Mucosa of descending colon (tissue), 3 donors: ENCODE measurements around the gene ARMS2. TPM values are rescaled to one million over a fixed set of nuclear protein-coding genes. Genes with fewer than 3 reads are reported as not detected.

Experiments used
- ATAC-seq: fragments of 200-7000 bp; cut with Tn5 transposase; one replicate; pipeline ENCODE4 v1.9.1; 2020; ENCODE audit warnings: mild to moderate bottlenecking, moderate library complexity
- DNase-seq, 3 donors: peaks; one replicate each; pipeline ENCODE4 v3.0.0-alpha.2; 2020
- H3K36me3 ChIP-seq: fragments of 200-600 bp; one replicate; pipeline ENCODE4 v1.8.0; 2021; ENCODE audit warnings: low read depth, mild to moderate bottlenecking
- H3K4me1 ChIP-seq: fragments of 200-600 bp; one replicate; pipeline ENCODE4 v1.8.0; 2021; ENCODE audit warnings: low read depth, mild to moderate bottlenecking
- H3K4me3 ChIP-seq: fragments of 200-600 bp; one replicate; pipeline ENCODE4 v1.8.0; 2021; ENCODE audit warnings: mild to moderate bottlenecking
- H3K9me3 ChIP-seq: fragments of 200-600 bp; one replicate; pipeline ENCODE4 v1.8.0; 2021; ENCODE audit warnings: mild to moderate bottlenecking
- intact Hi-C, 2 donors: fragments of 100-400 bp; cut with DNase I in 1 of 2; cut with micrococcal nuclease in 1 of 2; formaldehyde crosslinking; loops; one replicate each; pipeline versions ENCODE4 v1.11.0 to v1.11.1; 2022; cut with DNase I, micrococcal nuclease
- total RNA-seq, 3 donors: library from RNA; stranded (reverse); fragmentation: NEBNext Ultra II Directional in 2 of 3; extraction: Animal tissue kit (Norgen Biotek cat#: 25700) in 2 of 3; gene quantifications; one replicate each; pipeline versions ENCODE4 v1.2.1 to v1.2.4, GENCODE V29; 2021 to 2023
- TF ChIP-seq, protein P1 (sequence below): fragments of 200-600 bp; IDR thresholded peaks from one replicate; pipeline ENCODE4 v1.8.0; 2022; ENCODE audit warnings: antibody characterized with exemption, mild to moderate bottlenecking
- donor health status: DM: no; HTN: no; CAD: no; lungs with moderate emphysema.
- donor health status: DM: no; HTN: no; CAD: no.
- donor health status: DM: no; HTN: yes; CAD: no.

Gene ARMS2
- total RNA-seq, 3 donors from 2014 or later = not detected

DNA sequence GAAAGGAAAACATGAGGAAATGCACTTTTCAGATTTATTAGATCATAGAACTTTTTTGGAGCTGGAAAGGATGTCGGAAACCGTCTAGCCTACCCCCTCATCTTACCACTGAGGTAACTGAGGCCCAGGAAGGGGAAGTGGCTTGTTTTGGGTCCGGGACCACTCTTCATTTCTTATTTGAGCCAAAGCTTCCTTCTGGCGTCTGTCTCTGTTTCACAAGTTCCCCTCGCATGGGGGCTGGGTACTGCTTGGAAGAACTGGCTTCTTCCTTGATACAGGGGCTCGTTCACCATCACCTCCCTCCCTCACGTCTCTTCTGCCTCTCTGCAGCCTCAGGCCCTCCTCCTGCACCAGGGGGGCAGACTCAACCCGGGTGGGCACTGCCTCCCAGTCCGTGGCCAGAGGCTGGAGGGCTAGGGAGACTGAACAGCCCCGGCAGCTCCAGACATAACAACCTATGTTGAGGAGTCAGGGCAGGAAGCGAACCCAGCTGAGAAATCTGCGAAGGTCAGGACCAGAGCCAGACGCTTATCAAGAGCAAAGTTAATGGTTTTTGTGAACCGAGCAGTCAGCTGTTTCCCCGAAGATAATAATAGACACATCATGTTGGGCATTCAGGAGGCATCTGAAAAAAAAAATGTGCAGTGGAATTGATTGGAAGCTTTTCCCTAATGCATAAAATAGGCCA, 19.8 kb downstream of the ARMS2 start:
- intact Hi-C loops = no loop called here
- TF ChIP-seq, protein P1, sequence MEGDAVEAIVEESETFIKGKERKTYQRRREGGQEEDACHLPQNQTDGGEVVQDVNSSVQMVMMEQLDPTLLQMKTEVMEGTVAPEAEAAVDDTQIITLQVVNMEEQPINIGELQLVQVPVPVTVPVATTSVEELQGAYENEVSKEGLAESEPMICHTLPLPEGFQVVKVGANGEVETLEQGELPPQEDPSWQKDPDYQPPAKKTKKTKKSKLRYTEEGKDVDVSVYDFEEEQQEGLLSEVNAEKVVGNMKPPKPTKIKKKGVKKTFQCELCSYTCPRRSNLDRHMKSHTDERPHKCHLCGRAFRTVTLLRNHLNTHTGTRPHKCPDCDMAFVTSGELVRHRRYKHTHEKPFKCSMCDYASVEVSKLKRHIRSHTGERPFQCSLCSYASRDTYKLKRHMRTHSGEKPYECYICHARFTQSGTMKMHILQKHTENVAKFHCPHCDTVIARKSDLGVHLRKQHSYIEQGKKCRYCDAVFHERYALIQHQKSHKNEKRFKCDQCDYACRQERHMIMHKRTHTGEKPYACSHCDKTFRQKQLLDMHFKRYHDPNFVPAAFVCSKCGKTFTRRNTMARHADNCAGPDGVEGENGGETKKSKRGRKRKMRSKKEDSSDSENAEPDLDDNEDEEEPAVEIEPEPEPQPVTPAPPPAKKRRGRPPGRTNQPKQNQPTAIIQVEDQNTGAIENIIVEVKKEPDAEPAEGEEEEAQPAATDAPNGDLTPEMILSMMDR = no peak
- Histone ChIP-seq H3K9me3 (no peaks in the 10 kb centered on the region), H3K4me1 (no peaks in the 10 kb centered on the region), H3K36me3 (no peaks in the 10 kb centered on the region), H3K4me3 (no peak overlapping the region)
- no peak for DNase-seq
- no peak for ATAC-seq

DNA sequence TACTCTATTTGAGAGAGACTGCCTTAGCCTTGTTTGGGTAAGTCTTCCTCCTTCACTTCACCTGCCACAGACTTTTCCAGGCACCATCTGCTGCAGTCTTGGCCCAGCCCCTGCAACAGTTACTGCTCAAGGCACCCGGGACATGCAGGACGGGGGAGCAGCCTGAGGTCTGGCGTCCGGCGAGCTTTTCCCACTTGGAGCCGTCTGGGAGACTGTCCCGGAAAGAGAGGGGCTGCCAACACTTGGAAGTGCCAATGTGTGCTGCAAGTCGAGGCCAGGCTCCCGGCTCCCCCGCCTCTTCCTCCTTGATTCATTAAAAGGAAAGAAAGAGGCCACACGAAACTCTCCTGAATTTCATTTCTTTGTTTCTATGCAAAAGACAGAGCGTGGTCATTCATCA, 20.6 kb downstream of the ARMS2 start:
- intact Hi-C loops = no loop called here
- TF ChIP-seq, protein P1 = no peak
- ATAC-seq = peak; percentile 20

DNA sequence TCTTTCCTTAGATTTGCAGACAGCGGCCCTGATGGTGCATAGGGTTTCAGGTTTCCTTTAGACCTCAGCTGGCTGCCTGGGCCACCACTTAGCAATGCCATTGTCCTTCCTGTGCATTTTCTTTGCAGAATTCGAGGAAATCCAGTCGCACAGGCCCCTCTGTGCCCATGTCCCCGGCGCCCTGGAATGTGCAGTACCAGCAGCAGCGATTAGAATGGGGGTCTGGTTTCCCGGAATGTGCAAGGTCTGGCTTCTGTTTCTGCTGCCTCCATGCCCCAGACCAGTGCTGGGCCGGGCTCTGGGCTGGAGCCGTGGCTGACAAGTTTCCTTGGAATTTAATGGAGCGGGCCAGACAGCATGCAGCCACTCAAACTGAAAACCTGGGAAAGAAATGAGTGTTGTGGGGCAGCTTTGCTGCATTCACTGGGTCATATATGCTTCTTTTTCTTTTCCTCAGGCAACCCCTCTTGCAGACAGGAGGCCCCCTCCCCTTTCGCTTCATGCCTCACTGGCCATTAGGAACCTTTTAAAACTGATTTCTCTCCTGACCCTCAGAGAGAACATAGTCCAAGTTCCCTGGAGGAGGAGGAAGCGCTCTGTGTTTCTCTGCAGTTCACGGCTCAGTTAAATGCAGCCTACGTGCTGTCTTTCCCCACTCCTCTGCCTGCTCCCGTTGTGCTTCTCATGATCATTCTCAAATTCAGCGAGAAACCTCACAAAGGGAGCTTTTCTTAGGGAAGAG, 21.3 kb downstream of the ARMS2 start:
- peak; percentile 23 for ATAC-seq
- H3K9me3 ChIP-seq = no peaks in the 10 kb centered on the region
- no peak overlapping the region for H3K4me3 ChIP-seq
- intact Hi-C loops = no loop called here
- TF ChIP-seq, protein P1 = no peak
- H3K4me1 ChIP-seq = no peaks in the 10 kb centered on the region
- H3K36me3 ChIP-seq = no peaks in the 10 kb centered on the region
- no peak for DNase-seq

More for the DNA sequence above, 20.6 kb downstream of the ARMS2 start:
- H3K4me3 ChIP-seq = no peak overlapping the region
- DNase-seq = no peak
- H3K36me3 ChIP-seq = no peaks in the 10 kb centered on the region
- no peaks in the 10 kb centered on the region for H3K4me1 ChIP-seq
- H3K9me3 ChIP-seq = no peaks in the 10 kb centered on the region

DNA sequence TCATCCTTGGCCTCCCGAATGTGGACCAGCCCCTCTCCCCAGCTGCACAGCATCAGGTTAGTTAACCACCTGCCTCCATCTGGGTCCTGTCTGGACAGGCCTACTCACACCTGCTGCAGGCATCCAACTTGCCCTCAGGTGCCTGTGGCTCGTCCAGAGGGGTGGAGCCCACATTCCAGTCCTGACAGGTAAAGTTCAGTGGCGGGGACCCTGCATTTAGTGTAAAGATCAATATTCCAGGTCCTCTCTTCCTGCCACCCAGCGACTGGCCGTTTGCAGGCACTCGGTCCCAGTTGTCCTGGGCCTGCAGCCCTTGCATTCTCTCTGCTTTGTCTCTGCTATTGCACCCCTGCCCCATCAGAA, 21.9 kb downstream of the ARMS2 start:
- TF ChIP-seq, protein P1 = no peak
- no peak overlapping the region for H3K4me3 ChIP-seq
- DNase-seq (no peak), ATAC-seq (no peak)
- no peaks in the 10 kb centered on the region for H3K36me3 ChIP-seq
- H3K9me3 ChIP-seq = no peaks in the 10 kb centered on the region
- intact Hi-C loops = no loop called here
- no peaks in the 10 kb centered on the region for H3K4me1 ChIP-seq

DNA sequence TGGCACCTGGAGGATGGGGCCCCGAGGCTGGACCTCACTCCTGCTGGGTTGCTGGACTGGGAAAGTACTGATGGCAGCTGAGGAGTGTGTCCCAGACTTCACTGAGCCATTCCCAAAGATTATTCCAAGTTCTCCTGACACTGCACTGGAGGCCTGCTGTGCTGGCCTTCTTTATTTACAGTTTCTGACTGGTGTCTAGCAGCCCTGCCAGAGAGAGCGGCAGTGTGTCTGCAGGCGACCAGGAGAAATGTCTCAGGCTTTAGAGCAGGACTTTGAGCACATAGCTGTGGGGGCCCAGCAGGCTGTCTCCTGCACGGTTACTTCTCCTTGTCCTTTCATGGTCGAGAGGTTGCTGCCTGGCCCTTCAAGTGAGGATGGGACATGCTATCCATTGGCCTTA, 23.0 kb downstream of the ARMS2 start:
- H3K36me3 ChIP-seq = no peaks in the 10 kb centered on the region
- DNase-seq = no peak
- TF ChIP-seq, protein P1 = no peak
- no peaks in the 10 kb centered on the region for H3K9me3 ChIP-seq
- H3K4me1 ChIP-seq = no peaks in the 10 kb centered on the region
- intact Hi-C loops = no loop called here
- ATAC-seq = no peak
- H3K4me3 ChIP-seq = no peak overlapping the region
